ENCODE results near the gene ZBTB16.

DNA sequence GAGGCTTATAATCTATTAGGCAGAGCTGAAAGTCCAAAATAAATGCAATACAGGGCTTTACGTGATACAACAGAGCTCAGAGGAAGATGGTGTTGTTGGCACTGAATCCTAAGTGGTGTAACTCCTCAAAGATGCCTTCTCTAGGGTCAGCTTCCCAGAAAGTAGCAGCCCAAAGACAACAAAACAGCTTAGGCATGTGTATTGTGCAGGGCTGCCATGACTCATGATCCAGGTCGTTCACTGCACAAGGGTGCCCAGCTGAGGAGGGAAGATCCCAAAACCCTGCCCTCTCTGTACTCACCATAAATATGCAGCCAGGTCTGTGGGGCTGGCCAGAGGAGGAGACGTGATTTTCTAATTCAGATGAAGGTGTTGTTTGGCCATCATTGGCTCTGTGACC lies 177.3 kb downstream of the ZBTB16 start:
- TF ChIP-seq ARNT (IDR thresholded peaks at IDR 0.05) (no peak), ELF4 (IDR thresholded peaks at IDR 0.05) (no peak), BHLHE40 (IDR thresholded peaks at IDR 0.05; ENCODE audit: borderline replicate concordance) (no peak)

All from HEK293T (cell line).